Activated B cell treated with CpG ODN at 0.5 μM for 24 hours (primary cell): ENCODE data around the gene KCTD19. TPM values are rescaled to one million over a fixed set of nuclear protein-coding genes. Genes with fewer than 3 reads are reported as not detected.
A peak's percentile ranks its signal among the peaks of the same experiment; 100 is the strongest.

Source experiments
- ATAC-seq: fragments of 200-7000 bp; cut with Tn5 transposase; one replicate; pipeline ENCODE4 v1.10.0; 2021; ENCODE audit warnings: low read depth, mild to moderate bottlenecking, moderate library complexity
- CTCF ChIA-PET: fragments of 350-600 bp; sonication (Branson Sonifier 250); formaldehyde crosslinking; loops from one replicate; lab custom pipeline; 2021; ENCODE audit warnings: antibody characterized with exemption; lab: Charles Lee
- POLR2A ChIA-PET: fragments of 350-600 bp; sonication (Branson Sonifier 250); formaldehyde crosslinking; loops from one replicate; lab custom pipeline; 2021; ENCODE audit warnings: antibody characterized with exemption; lab: Charles Lee
- DNase-seq: peaks from one replicate; pipeline ENCODE4 v3.0.0; 2022
- H3K27ac Mint-ChIP-seq: one replicate; pipeline ENCODE4 v1.8.0; 2020; ENCODE audit warnings: mixed read lengths
- H3K27me3 Mint-ChIP-seq: one replicate; pipeline ENCODE4 v1.8.0; 2021; ENCODE audit warnings: mixed read lengths
- H3K36me3 Mint-ChIP-seq: one replicate; pipeline ENCODE4 v1.8.0; 2021; ENCODE audit warnings: low read depth, mixed read lengths
- H3K4me1 Mint-ChIP-seq: one replicate; pipeline ENCODE4 v1.8.0; 2021; ENCODE audit warnings: mixed read lengths
- H3K4me3 Mint-ChIP-seq: one replicate; pipeline ENCODE4 v1.8.0; 2020; ENCODE audit warnings: mild to moderate bottlenecking, mixed read lengths
- H3K9me3 Mint-ChIP-seq: one replicate; pipeline ENCODE4 v1.8.0; 2020; ENCODE audit warnings: mixed read lengths
- intact Hi-C: fragments of 100-400 bp; cut with micrococcal nuclease; formaldehyde crosslinking; loops from one replicate; pipeline ENCODE4 v1.15.1; 2024
- total RNA-seq: library from RNA; stranded (reverse); gene quantifications from 2 replicates; pipeline ENCODE4 v1.2.3, GENCODE V29; 2022
- TF ChIP-seq, protein P1 (sequence below): fragments of 200-600 bp; IDR thresholded peaks from one replicate; pipeline ENCODE4 v1.8.0; 2022; ENCODE audit warnings: antibody characterized with exemption, mild to moderate bottlenecking

KCTD19 gene
- total RNA-seq, 1 donor from 2014 or later: not detected

DNA sequence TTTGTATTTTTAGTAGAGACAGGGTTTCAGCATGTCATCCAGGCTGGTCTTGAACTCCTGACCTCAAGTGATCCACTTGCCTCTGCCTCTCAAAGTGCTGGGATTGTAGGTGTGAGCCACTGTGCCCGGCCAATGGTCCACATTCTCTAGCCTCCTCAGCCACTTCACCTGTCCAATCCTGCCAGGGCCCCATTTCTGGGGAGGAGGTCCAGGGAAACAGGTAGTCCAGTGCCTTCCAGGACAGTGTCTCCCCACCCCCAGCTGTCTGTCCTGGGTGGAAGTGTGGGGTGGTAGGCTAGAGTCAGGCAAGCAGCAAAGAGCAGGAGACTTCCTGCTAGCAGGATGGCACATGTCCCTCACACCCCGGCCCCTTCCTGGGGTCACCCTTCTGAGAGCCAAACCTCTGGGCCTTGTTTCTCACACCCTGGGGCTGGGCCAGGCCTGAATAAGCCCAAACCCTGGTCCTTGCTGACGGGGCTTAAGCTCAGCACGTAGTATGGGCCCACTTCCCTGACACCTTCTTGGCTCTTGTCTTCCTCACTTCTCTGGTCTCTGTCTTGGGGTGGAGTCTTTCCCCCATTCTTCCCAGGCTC lies 84.3 kb downstream of the KCTD19 start:
- intact Hi-C loops: loop anchor here (10.0 kb wide), 1 partner anchor 563 kb away; the partner anchor contains the start of genes RANBP10 and TSNAXIP1
- H3K9me3 Mint-ChIP-seq: no peaks in the 10 kb centered on the region
- ChIA-PET POLR2A (interaction anchor here (0.5 to 7.7 kb wide), 4 partner anchors 10 to 263 kb away, joined by 3 to 120 read pairs (median 4); partner anchors contain the start of gene TMEM208), CTCF (no interaction called here)
- H3K4me3 Mint-ChIP-seq: no peak overlapping the region
- peaks cover 27% of the 10 kb centered on the region for H3K4me1 Mint-ChIP-seq
- H3K36me3 Mint-ChIP-seq: peaks cover 19% of the 10 kb centered on the region
- H3K27ac Mint-ChIP-seq: peak overlapping the region; percentile 13
- TF ChIP-seq, protein P1, sequence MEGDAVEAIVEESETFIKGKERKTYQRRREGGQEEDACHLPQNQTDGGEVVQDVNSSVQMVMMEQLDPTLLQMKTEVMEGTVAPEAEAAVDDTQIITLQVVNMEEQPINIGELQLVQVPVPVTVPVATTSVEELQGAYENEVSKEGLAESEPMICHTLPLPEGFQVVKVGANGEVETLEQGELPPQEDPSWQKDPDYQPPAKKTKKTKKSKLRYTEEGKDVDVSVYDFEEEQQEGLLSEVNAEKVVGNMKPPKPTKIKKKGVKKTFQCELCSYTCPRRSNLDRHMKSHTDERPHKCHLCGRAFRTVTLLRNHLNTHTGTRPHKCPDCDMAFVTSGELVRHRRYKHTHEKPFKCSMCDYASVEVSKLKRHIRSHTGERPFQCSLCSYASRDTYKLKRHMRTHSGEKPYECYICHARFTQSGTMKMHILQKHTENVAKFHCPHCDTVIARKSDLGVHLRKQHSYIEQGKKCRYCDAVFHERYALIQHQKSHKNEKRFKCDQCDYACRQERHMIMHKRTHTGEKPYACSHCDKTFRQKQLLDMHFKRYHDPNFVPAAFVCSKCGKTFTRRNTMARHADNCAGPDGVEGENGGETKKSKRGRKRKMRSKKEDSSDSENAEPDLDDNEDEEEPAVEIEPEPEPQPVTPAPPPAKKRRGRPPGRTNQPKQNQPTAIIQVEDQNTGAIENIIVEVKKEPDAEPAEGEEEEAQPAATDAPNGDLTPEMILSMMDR: no peak
- ATAC-seq: no peak
- no peak for DNase-seq
- H3K27me3 Mint-ChIP-seq: no peaks in the 10 kb centered on the region

GRCh38 chr16:67241008-67241900 lies 85.3 kb downstream of the KCTD19 start:
- ATAC-seq (no peak), DNase-seq (no peak)
- no peak overlapping the region for H3K27ac Mint-ChIP-seq
- no peaks in the 10 kb centered on the region for H3K9me3 Mint-ChIP-seq
- H3K4me3 Mint-ChIP-seq: no peak overlapping the region
- no peaks in the 10 kb centered on the region for H3K27me3 Mint-ChIP-seq
- peaks cover 27% of the 10 kb centered on the region for H3K36me3 Mint-ChIP-seq
- intact Hi-C loops: loop anchor here (10.0 kb wide), 1 partner anchor 564 kb away; the partner anchor contains the start of genes RANBP10 and TSNAXIP1
- TF ChIP-seq, protein P1: no peak
- ChIA-PET POLR2A (interaction anchor here (0.9 kb wide), 1 partner anchor 9 kb away, joined by 3 read pairs; no protein-coding TSS in a partner anchor), CTCF (no interaction called here)
- peaks cover 26% of the 10 kb centered on the region for H3K4me1 Mint-ChIP-seq

DNA sequence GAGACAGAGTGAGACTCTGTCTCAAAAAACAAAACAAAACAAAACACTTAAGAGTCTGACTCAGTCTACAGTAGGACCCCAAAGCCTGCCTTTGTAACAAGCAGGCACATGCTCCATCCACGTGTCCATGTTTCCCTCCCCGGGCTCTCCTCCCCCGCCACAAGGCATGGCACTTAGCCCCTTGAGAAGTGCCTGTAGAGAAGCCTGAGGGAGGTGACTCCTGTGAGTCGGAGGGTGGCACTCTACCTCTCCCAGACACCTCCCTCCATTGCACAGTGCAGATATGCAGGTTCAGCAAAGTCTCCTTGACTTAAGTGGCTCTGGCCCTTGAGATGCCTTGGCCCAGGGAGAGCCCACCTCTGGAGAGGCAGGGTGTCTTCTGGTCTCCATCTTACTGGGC lies 86.0 kb downstream of the KCTD19 start:
- CTCF ChIA-PET: no interaction called here
- POLR2A ChIA-PET: no interaction called here
- intact Hi-C loops: loop anchor here (10.0 kb wide), 1 partner anchor 564 kb away; the partner anchor contains the start of genes RANBP10 and TSNAXIP1
- DNase-seq (no peak), ATAC-seq (no peak)
- Mint-ChIP-seq H3K27me3 (no peaks in the 10 kb centered on the region), H3K4me3 (no peak overlapping the region), H3K4me1 (peaks cover 21% of the 10 kb centered on the region), H3K27ac (no peak overlapping the region), H3K9me3 (no peaks in the 10 kb centered on the region), H3K36me3 (peaks cover 32% of the 10 kb centered on the region)
- TF ChIP-seq, protein P1: no peak

Other genes with a start within 250 kb of the KCTD19 start
- gene PHAF1, start 216.8 kb downstream of the KCTD19 start, total RNA-seq: 13.8 and 16.9 TPM in 2 replicates
- gene B3GNT9, start 175.7 kb downstream of the KCTD19 start, total RNA-seq: 0.64 and 0.93 TPM in 2 replicates
- 31.5 and 37.3 TPM in 2 replicates for gene TRADD, start 166.8 kb downstream of the KCTD19 start, total RNA-seq
- gene FBXL8, start 166.8 kb downstream of the KCTD19 start, total RNA-seq: 5.6 and 6.5 TPM in 2 replicates
- 5.9 and 7.3 TPM in 2 replicates for gene HSF4, start 162.0 kb downstream of the KCTD19 start, total RNA-seq
- 0.64 and 0.91 TPM in 2 replicates for gene NOL3, start 156.2 kb downstream of the KCTD19 start, total RNA-seq
- gene MATCAP1, start 142.8 kb downstream of the KCTD19 start, total RNA-seq: 10.6 and 18.7 TPM in 2 replicates
- not detected in 2 replicates for gene EXOC3L1, start 136.6 kb downstream of the KCTD19 start, total RNA-seq
- gene E2F4, start 134.6 kb downstream of the KCTD19 start, total RNA-seq: 117 and 128 TPM in 2 replicates
- gene ELMO3, start 127.6 kb downstream of the KCTD19 start, total RNA-seq: 6.8 and 6.9 TPM in 2 replicates
- 37.1 and 41.3 TPM in 2 replicates for gene TMEM208, start 99.6 kb downstream of the KCTD19 start, total RNA-seq
- gene FHOD1, start 79.3 kb downstream of the KCTD19 start, total RNA-seq: 45.5 and 50.4 TPM in 2 replicates
- 1.9 and 2.5 TPM in 2 replicates for gene SLC9A5, start 77.8 kb downstream of the KCTD19 start, total RNA-seq
- 7.8 TPM in 2 replicates for gene PLEKHG4, start 47.2 kb downstream of the KCTD19 start, total RNA-seq
- 0.49 and 0.69 TPM in 2 replicates for gene LRRC36, start 74 bp upstream of the KCTD19 start, total RNA-seq
- gene TPPP3, start 66.8 kb upstream of the KCTD19 start, total RNA-seq: 0.15 TPM in 1 of 2 replicates, not detected in the other
- 2.8 and 3.8 TPM in 2 replicates for gene ZDHHC1, start 89.7 kb upstream of the KCTD19 start, total RNA-seq
- gene HSD11B2, start 104.4 kb upstream of the KCTD19 start, total RNA-seq: 0.49 TPM in 1 of 2 replicates, not detected in the other
- 70.2 and 74.5 TPM in 2 replicates for gene ATP6V0D1, start 154.4 kb upstream of the KCTD19 start, total RNA-seq
- not detected in 2 replicates for gene AGRP, start 156.8 kb upstream of the KCTD19 start, total RNA-seq
- gene RIPOR1, start 202.1 kb upstream of the KCTD19 start, total RNA-seq: 136 and 159 TPM in 2 replicates
- gene CTCF, start 235.8 kb upstream of the KCTD19 start, total RNA-seq: 53.1 and 59.6 TPM in 2 replicates